ENCODE results near the gene MTMR10. TPM values are rescaled to one million over a fixed set of nuclear protein-coding genes. Genes with fewer than 3 reads are reported as not detected.

MTMR10 gene
- total RNA-seq, 1 experiment from 2014 or later, result 12.0 TPM

- DNase-seq (ENCODE audit: low spot score), result no peak
- in situ Hi-C loops (cut with HindIII; ENCODE audit: low sequenced_read_pairs), result no loop called here
Observed at GRCh38 chr15:30895461-30896210, 95.8 kb downstream of the MTMR10 start.

- no peak for DNase-seq (ENCODE audit: low spot score)
- in situ Hi-C loops (cut with HindIII; ENCODE audit: low sequenced_read_pairs), result no loop called here
Observed at GRCh38 chr15:30889196-30889595, 102.2 kb downstream of the MTMR10 start.

Other genes starting within 250 kb of the MTMR10 start
- gene FAN1, start 87.7 kb downstream of the MTMR10 start, total RNA-seq (2014; rRNA removed; shearing (Covaris generic)), result 13.6 and 17.6 TPM in 2 replicates
- 3.2 TPM in 1 of 2 replicates, not detected in the other for gene TRPM1, start 110.1 kb upstream of the MTMR10 start, total RNA-seq (2014; rRNA removed; shearing (Covaris generic))